GM10266 (cell line): ENCODE measurements around the gene GLRA1.

Source experiments
- DNase-seq: peaks from one replicate; pipeline ENCODE4 v3.0.0; 2012; ENCODE audit errors: extremely low spot score
- TF ChIP-seq, protein P1 (sequence below): IDR thresholded peaks from 2 replicates; pipeline ENCODE4 v1.5.1; 2012; ENCODE audit warnings: mild to moderate bottlenecking, low read depth; ENCODE audit not compliant: control insufficient read depth, insufficient read depth; ENCODE audit errors: missing control alignments

The GLRA1 gene

DNA sequence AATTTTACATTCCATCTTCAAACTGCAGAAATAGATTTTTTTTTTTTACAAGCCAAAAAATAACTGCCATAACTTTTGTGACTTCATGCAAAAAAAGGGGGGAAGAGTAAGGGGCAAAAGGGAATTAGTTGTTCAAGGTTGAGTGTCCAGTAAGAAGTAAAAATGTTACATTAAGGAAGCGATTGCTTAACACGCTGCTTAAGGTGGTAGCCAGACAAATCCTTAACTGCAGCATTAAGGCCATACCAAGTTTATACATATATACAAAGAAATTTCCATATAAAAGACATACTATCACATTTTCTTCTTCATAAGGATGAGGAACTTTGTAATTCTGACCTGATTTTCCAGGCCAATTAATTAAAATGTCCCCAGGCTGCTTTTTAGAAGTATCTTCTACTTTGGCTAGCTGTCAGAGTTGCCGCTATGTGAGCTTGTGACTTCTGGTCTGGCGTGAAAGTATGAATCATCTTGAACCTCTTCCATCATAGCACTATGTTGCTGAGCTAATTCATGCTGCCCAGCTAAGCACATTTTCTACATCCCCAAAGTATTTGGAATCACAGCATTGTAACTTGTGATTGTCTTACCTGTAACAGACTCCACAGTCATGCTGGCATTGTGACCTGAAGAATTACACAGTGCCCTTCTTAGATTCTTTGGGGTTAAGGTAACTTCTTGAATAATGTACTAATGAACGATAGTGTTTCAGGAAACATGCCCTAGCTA, 112.9 kb downstream of the GLRA1 start:
- TF ChIP-seq, protein P1, sequence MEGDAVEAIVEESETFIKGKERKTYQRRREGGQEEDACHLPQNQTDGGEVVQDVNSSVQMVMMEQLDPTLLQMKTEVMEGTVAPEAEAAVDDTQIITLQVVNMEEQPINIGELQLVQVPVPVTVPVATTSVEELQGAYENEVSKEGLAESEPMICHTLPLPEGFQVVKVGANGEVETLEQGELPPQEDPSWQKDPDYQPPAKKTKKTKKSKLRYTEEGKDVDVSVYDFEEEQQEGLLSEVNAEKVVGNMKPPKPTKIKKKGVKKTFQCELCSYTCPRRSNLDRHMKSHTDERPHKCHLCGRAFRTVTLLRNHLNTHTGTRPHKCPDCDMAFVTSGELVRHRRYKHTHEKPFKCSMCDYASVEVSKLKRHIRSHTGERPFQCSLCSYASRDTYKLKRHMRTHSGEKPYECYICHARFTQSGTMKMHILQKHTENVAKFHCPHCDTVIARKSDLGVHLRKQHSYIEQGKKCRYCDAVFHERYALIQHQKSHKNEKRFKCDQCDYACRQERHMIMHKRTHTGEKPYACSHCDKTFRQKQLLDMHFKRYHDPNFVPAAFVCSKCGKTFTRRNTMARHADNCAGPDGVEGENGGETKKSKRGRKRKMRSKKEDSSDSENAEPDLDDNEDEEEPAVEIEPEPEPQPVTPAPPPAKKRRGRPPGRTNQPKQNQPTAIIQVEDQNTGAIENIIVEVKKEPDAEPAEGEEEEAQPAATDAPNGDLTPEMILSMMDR = no peak
- no peak for DNase-seq

DNA sequence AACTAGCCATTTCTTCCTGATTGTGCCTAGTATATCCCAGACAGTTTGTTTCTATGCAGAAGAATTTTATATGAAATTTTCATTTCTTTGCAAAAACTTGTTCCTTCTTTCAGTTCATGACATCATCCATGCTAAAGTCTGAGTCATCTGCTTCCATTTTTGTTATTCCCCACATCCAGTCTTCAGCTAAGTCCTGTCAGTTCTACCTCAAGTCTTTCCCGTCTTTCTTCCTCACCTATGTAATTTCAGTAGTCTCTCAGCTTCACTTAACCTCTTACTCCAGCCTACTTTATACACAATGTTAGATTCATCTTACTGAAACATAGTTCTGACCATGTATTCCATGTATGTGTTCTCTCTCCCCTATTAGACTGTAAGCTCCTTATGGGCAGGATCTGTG, 113.8 kb downstream of the GLRA1 start:
- TF ChIP-seq, protein P1 = no peak
- DNase-seq = no peak

DNA sequence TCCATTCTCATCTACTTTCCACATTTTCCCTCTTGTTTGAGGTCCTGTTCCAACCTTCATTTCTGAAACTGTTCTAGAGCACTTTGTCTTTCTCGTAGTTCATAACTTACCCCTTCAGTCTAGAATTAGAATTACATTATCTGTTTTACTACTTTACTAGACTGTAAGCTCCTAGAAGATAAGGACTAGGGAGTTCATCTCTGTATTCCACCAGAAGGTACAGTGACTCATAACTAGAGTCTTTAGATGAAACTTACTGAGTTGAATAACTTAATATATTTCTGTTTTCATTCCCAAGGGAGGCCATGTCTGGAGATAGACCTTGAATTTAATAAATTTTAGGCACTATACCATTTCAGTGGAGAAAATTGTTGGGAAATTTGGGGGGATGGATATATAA, 114.2 kb downstream of the GLRA1 start:
- TF ChIP-seq, protein P1 = no peak
- no peak for DNase-seq

DNA sequence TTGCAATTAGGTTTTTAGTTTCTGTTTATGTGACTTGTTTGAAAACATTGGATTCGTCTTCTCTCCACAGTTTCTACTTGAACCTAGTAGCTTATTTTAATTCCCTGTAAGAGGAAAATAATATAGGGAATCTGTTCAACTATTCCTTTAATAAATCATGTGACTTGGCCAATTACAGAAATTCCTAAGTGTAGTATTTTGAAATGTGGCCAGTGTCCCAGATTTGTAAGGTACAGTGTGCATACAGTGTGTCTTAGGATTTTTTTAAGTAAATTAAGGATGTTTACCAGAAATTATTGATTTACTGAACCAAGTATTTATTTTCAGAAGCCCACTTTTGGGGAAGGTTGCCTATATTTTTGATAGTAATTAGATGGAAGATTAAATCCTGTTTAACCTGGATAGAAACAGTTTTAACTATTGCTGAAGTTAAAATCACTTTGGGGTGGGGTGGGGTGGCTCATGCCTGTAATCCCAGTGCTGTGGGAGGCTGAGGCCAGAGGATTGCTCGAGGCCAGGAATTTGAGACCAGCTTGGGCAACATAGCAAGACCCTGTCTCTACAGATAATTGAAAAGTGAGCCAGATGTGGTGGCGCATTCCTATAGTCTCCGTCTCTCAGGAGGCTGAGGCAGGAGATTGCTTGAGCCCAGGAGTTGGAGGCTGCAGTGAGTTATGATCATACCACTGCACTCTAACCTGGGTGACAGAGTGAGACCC, 116.0 kb downstream of the GLRA1 start:
- TF ChIP-seq, protein P1 = no peak
- no peak for DNase-seq

DNA sequence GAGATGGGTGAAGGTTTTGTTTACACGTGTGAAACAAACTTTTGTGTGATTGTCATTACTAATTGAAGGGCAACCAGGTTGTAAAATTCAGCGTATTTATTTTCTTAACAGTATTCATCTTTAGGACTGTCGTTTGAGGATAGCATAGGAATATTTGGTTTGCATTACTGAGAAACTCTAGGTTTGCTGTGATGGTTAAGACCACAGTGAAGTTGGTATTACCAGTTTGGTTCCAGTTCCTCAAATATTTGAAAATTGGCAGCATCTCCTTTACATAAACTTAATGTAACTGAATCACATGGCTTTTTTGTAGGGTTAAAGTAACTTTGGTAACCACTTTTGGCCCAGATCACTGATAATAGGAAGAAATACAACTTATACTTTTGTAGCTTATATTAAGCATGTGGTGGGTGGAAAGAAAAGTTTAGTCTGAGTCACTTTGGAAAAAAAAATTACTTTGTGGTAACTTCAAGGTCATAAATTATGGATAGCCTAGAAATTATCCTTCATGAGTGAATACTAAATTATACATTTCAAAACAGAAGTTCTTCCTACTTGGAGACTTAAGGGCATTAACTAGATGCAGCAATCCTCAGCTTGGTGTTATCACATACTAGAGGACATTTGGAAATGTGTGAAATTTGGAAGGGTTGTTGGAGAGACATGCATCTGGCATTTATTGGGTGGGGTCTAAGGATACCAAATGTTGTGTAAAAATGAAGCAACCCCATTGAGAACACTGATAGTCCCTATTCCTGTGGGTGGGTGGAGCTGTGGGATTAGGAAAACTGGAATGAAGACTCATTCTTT, 119.0 kb downstream of the GLRA1 start:
- DNase-seq = no peak
- TF ChIP-seq, protein P1 = no peak

DNA sequence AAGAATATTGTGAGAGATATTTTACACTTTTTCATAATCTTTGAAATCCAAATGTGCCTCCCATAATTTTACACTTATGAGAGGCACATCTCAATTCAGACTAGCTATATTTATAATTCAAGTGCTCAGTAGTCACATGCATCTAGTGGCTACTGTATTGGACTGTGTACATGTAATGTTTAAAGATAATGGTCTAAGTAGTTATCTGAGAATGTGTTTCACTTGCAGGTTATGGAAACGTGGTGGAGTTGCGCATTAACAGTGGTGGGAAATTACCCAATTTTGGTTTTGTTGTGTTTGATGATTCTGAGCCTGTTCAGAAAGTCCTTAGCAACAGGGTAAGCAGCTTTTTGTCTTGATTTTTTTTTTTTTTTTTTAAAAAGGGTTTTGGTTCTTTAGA, 124.1 kb downstream of the GLRA1 start:
- TF ChIP-seq, protein P1 = no peak
- DNase-seq = no peak
